ENCODE data around the gene TMEM119.
"Not testable (repeated sequence)": the region's sequence is repeated elsewhere in the genome, so short reads cannot be mapped to it uniquely, and the experiment has no call there.

Gene TMEM119

DNA sequence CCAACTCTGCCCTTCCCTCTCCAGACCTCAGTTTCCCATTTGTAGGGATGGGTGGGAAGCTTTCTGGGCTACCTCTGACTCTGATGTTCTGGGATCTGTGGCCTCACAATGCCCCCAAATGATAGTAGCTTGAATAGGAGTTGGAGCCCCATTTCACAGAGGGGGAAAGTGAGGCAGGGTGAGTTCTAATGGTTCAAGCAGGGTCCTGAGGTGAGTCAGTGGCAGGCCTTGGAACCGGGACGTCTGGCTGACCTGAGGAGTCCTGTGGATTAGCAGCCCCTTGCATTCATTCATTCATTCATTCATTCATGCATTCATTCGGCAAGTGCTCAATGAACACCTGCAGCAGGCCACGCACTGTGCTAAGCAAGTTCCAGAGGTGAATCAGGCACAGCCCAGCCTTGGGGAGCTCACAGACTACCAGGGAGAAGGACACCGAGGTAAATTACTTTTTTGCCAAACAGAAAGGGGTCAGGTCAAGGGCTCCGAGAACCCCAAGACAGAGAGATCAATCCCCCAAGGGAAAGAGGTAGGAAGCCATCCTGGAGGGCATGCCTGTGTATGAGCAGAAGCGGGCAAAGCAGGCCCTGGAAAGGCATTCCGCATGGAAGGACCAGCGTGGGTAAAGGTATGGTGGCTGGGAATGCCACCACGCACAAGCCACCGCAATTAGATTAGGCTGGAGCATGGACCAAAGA, 818 bp upstream of the TMEM119 start:
- no peak for FAIRE-seq

DNA sequence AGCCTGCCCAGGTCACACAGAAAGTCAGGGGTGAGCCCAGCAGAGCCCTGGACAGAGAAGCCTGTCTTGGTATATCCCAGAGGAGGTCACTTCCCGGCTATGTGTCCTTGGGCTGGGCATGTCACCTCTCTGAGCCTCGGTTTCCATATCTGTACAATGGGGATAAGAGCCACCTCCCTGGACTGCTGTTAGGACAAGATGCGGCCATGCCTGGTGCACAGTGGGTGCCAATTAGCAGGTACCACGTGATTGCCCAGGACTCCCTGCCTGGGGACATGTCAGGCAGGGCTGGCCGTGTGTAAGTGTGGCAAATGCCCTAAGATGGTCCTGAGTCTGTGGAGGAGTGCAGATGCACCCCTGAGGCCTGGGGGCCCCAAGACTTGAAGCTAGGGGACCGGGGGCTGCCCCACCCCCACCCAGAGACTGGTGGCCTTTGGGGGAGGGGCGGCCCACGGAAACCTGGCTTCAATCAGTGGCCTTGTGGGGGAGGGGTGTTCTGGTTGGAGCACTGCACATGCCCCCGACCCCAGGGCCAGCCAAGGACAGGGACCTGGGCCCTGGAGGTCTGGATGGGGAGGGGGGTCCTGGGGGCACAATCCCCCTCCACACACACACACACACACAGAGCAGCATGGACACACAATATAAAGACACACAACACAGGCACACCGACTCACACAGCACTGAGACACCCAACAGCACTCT, 878 bp downstream of the TMEM119 start:
- FAIRE-seq, result no peak

GRCh38 chr12:108595711-108596647, 1.9 kb downstream of the TMEM119 start:
- FAIRE-seq, result no peak

- FAIRE-seq, result no peak
These were observed 2.7 kb downstream of the TMEM119 start for GRCh38 chr12:108594960-108595710.

DNA sequence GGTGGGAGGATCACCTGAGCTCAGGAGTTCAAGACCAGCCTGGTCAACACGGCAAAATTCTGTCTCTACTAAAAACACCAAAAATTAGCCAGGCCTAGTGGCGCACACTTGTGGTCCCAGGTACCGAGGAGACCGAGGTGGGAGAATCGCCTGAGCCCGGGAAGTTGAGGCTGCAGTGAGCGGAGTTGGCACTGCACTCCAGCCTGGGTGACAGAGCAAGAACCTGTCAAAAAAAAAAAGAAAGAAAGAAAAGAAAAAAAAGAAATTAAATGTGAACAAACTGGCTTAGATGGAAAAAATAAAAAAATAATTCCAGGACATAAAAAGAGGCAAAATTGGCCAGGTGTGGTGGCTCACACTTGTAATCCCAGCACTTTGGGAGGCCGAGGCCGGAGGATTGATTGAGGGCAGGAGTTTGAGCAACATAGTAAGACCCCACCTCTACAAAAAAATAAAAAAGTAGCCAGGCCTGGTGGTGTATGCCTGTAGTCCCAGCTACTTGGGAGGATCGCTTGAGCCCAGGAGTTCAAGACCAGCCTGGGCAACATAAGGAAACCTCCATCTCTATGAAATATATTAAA, 3.5 kb downstream of the TMEM119 start:
- FAIRE-seq, result no peak

DNA sequence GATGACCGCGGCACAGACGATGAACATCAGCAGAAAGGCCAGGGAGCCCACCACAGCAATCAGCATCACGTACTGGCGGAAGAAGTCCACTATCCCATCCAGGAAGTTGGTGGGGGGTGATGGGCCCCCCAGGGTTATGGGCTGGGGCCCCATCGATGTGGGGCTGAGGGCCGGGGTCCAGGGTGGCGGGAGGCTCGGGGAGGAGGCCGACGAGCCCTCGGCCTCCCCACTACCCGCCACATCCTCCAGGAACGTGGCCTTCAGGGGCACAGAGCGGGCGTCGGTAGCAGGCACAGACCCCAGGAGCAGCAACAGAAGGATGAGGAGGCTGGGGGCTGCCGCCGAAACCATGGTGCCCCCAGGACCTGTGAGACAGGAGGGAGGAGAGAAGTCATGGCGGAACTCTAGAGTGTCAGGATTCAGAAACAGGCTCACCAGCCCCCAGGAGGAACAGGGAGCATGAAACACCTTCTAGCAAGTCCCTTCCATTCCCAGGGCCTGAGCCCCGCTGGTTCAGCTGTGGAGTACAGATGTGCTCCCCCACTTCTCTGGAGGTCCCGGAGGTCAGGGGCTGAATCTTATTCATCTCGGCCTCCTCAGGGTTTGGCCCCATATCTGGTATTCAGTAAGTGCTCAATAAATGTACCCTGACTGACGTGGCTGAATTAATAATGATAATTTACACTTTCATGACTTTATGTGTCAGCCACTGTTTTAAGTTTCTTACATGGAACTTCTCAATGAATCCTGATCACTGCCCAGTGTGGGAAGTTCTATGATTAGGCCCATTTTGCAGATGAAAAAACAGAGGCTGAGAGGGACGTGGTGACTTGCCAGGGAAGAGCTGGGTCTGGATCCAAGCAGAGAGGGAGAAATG, 5.6 kb downstream of the TMEM119 start:
- no peak for FAIRE-seq

- FAIRE-seq, result no peak
These were observed 6.5 kb downstream of the TMEM119 start for GRCh38 chr12:108591267-108591980.

GRCh38 chr12:108590463-108590862, 7.4 kb downstream of the TMEM119 start:
- not testable (repeated sequence) for FAIRE-seq

GRCh38 chr12:108589840-108590229, 8.0 kb downstream of the TMEM119 start:
- FAIRE-seq, result no peak

- no peak for FAIRE-seq
These were observed 8.7 kb downstream of the TMEM119 start for GRCh38 chr12:108589028-108589839.

- no peak for FAIRE-seq
These were observed 10.1 kb downstream of the TMEM119 start for GRCh38 chr12:108587826-108588225.

- no peak for FAIRE-seq
These were observed 11.6 kb downstream of the TMEM119 start for GRCh38 chr12:108586306-108586705.

GRCh38 chr12:108585864-108586263, 12.0 kb downstream of the TMEM119 start:
- FAIRE-seq, result no peak

GRCh38 chr12:108584456-108585065, 13.3 kb downstream of the TMEM119 start:
- FAIRE-seq, result no peak

DNA sequence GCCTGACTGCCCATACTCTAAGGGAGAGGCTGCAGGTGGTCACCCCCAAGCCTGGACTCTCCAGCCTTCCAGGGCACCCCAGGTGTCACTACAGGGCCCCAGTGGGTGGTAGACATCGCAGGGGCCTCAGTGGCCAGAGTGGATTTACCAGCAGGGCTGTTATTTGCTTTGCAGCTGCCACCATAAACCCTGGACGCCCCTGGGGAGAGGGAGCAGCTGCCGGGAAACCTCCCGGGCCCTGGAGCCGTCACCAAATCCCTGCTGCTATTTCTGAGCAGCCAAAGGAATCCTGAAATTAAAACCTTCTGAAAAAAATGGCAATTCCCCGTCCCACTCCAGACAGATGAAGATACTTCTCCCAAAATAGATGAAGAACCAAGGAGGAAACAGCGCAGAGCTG, 13.9 kb downstream of the TMEM119 start:
- no peak for FAIRE-seq

DNA sequence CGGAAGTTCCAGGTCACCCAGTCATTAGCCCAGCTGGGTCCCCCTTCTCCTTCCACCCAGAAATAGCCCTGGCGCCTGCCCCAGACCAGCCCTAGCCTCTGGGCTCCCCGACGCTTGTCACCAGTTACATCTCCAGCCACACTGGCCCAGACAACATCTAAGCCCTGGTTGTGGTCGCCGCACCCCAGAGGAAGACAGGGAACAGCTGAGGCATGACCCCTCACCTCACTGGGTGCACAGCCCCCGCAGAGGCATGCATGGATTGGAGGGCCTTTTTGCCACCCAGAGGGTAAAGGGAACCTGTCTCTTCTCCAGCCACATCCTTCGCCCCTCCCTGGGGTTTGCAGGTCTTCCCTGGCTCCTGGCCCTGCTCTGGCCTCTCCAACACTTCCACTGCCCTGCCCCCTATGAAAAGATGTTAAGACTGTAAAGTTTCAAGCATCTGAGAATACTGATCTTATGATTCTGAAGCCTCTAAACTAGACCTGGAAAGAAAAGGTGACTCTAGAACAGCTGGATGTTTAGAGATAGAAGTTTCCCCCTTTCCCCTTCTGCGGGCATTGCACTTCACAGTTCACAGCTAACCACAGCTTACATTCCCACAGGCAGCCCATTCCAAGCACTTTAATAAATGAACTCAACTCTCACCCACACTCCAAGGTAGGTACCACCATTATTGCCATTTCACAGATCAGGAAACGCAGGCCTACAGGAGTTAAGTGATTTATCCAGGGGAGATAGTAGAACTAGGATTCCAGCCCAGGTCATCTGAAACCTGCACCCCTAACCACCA, 14.7 kb downstream of the TMEM119 start:
- no peak for FAIRE-seq

DNA sequence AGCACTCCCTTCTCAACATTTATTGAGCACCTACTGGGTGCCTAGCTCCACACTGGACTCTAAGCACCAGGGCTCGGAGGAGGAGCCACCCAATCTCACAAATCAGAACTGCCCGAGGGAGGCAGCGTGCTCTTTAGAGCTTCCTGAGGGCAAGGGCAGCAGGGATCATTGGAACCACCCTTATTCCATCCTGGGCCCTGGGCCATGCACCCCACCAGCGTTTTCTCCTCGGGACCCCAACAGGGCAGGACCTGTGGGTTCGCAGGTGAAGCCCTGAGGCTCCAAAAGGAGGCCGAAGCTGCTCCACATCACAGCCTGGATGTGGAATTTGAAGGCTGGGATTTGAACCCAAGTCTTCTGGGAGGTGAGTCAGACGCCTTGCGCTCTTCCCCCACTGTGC, 15.4 kb downstream of the TMEM119 start:
- no peak for FAIRE-seq
